Stomach smooth muscle (tissue), 2 donors: ENCODE data around the gene FBXO24.
"Not testable (repeated sequence)": the region's sequence is repeated elsewhere in the genome, so short reads cannot be mapped to it uniquely, and the experiment has no call there.

ENCODE experiments used
- H3K27ac ChIP-seq: one replicate; pipeline ENCODE4 v1.7.0; 2013; ENCODE audit warnings: mild to moderate bottlenecking, low read length, inconsistent platforms
- H3K27me3 ChIP-seq, 2 donors: one replicate each; pipeline ENCODE4 v1.7.0; 2013; ENCODE audit warnings: low read length in 2 of 2; ENCODE audit not compliant: insufficient read depth in 2 of 2, control insufficient read depth in 1 of 2
- H3K36me3 ChIP-seq, 2 donors: one replicate each; pipeline ENCODE4 v1.7.0; 2013; ENCODE audit warnings: low read length in 2 of 2; ENCODE audit not compliant: control insufficient read depth in 2 of 2, insufficient read depth in 2 of 2
- H3K4me1 ChIP-seq: one replicate; pipeline ENCODE4 v1.7.0; 2013; ENCODE audit warnings: low read length; ENCODE audit not compliant: control insufficient read depth, insufficient read depth
- H3K4me3 ChIP-seq, 2 donors: one replicate each; pipeline ENCODE4 v1.7.0; 2013; ENCODE audit warnings: low read length in 2 of 2
- H3K9ac ChIP-seq, 2 donors: one replicate each; pipeline ENCODE4 v1.7.0; 2013; ENCODE audit warnings: low read length in 2 of 2, mild to moderate bottlenecking in 1 of 2
- H3K9me3 ChIP-seq, 2 donors: one replicate each; pipeline ENCODE4 v1.7.0; 2013; ENCODE audit warnings: low read length in 2 of 2; ENCODE audit not compliant: control insufficient read depth in 2 of 2
- donor health status: healthy.
- donor health status: Pancreatic carcinoma.

FBXO24 gene

GRCh38 chr7:100586266-100587025 is at the start of gene FBXO24:
FBXO24 (plus strand) TSS chr7:100586328; CDS start chr7:100586626, 298 bp downstream.
- peaks cover 35% of the 10 kb centered on the region for H3K4me1 ChIP-seq
- peaks cover 0 to 6% of the 10 kb centered on the region in 2 donors for H3K27me3 ChIP-seq
- peak within 1 kb of the TSS; percentile 82 for H3K27ac ChIP-seq
- peak within 1 kb of the TSS; percentile 82 to 85 for H3K9ac ChIP-seq
- H3K4me3 ChIP-seq = peak within 1 kb of the TSS; percentile 90 to 94
- H3K36me3 ChIP-seq = peaks cover 3 to 11% of the 10 kb centered on the region in 2 donors
- no peaks in the 10 kb centered on the region for H3K9me3 ChIP-seq

DNA sequence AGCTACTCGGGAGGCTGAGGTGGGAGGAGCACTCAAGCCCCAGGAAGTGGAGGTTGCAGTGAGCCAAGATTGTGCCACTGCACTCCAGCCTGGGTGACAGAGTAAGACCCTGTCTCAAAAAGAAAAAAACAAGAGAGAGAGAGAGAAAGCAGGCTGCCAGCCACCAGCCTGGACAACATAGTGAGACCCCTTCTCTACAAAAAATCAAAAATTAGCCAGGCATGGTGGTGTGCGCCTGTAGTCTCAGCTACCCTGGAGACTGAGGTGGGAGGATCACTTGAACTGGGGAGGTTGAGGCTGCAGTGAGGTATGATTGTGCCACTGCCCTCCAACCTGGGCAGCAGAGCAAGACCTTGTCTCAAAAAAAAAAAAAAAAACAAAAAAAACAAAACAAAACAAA is 49.4 kb upstream of the FBXO24 start:
- not testable (repeated sequence) for H3K4me3 ChIP-seq, H3K9me3 ChIP-seq, H3K27me3 ChIP-seq, H3K27ac ChIP-seq, H3K36me3 ChIP-seq, H3K9ac ChIP-seq
- H3K4me1 ChIP-seq = peaks cover 13% of the 10 kb centered on the region

GRCh38 chr7:100538348-100538653 is 47.8 kb upstream of the FBXO24 start:
- H3K36me3 ChIP-seq = no peaks in the 10 kb centered on the region
- peaks cover 13% of the 10 kb centered on the region for H3K4me1 ChIP-seq
- peak overlapping the region; percentile 57 to 75 for H3K4me3 ChIP-seq
- H3K27me3 ChIP-seq = no peaks in the 10 kb centered on the region
- peak overlapping the region; percentile 58 to 59 for H3K9ac ChIP-seq
- peak overlapping the region; percentile 77 for H3K27ac ChIP-seq
- H3K9me3 ChIP-seq = no peaks in the 10 kb centered on the region

GRCh38 chr7:100538654-100539435 is 47.3 kb upstream of the FBXO24 start, which contains the start of gene AGFG2:
AGFG2 (plus strand) TSS chr7:100539203; CDS start chr7:100539347, 144 bp downstream.
- H3K27me3 ChIP-seq = no peaks in the 10 kb centered on the region
- H3K9ac ChIP-seq = peak within 1 kb of the TSS; percentile 58 to 72
- H3K4me3 ChIP-seq = peak within 1 kb of the TSS; percentile 74 to 81
- H3K27ac ChIP-seq = peak within 1 kb of the TSS; percentile 77
- no peaks in the 10 kb centered on the region for H3K36me3 ChIP-seq
- H3K9me3 ChIP-seq = no peaks in the 10 kb centered on the region
- H3K4me1 ChIP-seq = peaks cover 13% of the 10 kb centered on the region

- Histone ChIP-seq H3K4me1 (peaks cover 13% of the 10 kb centered on the region), H3K27ac (peak overlapping the region; percentile 49), H3K4me3 (peak overlapping the region; percentile 74 to 81), H3K9ac (peak overlapping the region; percentile 51 to 72), H3K27me3 (no peaks in the 10 kb centered on the region), H3K9me3 (no peaks in the 10 kb centered on the region), H3K36me3 (no peaks in the 10 kb centered on the region)
Observed at GRCh38 chr7:100539436-100540006, 46.6 kb upstream of the FBXO24 start.

- Histone ChIP-seq H3K36me3 (no peaks in the 10 kb centered on the region), H3K4me1 (peaks cover 13% of the 10 kb centered on the region), H3K4me3 (peak overlapping the region; percentile 74 to 81), H3K9ac (peak overlapping the region; percentile 55 to 72), H3K9me3 (no peaks in the 10 kb centered on the region), H3K27ac (no peak overlapping the region), H3K27me3 (no peaks in the 10 kb centered on the region)
Observed at GRCh38 chr7:100540073-100540723, 45.9 kb upstream of the FBXO24 start.

DNA sequence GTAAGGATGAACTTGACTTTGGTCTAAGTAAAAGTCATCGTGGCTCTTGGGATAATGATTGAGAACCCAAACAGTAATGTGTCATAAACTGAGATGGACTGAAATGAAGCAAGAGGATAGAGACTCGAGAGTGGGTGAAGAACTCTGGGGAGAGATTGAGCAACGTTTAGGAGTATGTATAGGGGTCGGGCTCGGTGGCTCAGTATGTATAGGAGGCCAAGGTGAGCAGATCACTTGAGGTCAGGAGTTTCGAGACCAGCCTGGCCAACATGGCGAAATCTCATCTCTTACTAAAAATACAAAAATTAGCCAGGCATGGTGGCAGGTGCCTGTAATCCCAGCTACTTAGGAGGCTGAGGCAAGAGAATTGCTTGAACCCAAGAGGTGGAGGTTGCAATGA is 44.8 kb upstream of the FBXO24 start:
- Histone ChIP-seq H3K4me1 (peaks cover 24% of the 10 kb centered on the region), H3K4me3 (peak overlapping the region in 1 of 2 donors; percentile 38)
- H3K9me3 ChIP-seq, H3K9ac ChIP-seq, H3K36me3 ChIP-seq, H3K27me3 ChIP-seq, H3K27ac ChIP-seq: not testable (repeated sequence)

DNA sequence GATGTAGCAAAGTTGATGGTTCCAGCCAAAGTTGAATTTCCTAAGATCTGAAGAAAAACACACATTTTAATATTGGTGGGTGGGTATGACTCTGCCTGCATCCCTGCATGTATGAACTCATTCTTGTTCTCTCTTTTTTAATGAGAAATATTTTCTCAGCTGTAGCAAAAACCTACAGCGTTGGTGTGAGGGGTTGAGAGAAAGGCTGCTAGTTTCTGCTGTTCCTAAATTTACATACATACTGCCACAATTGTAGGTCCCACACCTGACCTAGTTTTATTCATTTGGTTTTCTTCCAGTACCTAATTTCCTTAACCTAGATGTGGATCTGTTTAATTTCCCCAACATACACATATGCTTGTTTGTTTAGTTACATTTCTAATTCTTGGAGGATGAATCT is 42.5 kb upstream of the FBXO24 start:
- Histone ChIP-seq H3K27me3 (no peaks in the 10 kb centered on the region), H3K4me3 (no peak overlapping the region), H3K27ac (peak overlapping the region; percentile 98), H3K36me3 (no peaks in the 10 kb centered on the region), H3K9me3 (no peaks in the 10 kb centered on the region), H3K4me1 (peaks cover 40% of the 10 kb centered on the region), H3K9ac (no peak overlapping the region)

DNA sequence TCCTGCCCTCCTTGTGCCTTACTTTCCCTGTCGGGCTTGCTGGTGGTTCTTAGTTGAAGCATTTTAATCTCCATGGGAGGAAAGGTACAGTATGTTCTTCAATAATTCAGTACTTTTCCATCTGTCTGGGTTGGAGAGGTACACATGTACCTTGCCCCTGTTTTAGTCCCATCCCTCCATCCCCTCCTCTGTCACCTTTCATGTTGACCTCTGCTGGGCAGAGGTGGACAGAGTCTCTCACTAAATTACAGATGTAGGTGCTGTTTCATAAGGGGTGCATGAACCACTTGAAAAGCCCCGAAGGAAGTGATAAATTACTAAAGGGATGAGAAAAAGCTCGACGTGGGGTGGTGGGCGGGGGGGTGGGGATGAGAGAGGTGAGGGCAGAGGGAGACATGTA is 41.7 kb upstream of the FBXO24 start:
- Histone ChIP-seq H3K4me1 (peaks cover 40% of the 10 kb centered on the region), H3K27ac (peak overlapping the region; percentile 98), H3K36me3 (peaks cover 3 to 4% of the 10 kb centered on the region in 2 donors), H3K27me3 (no peaks in the 10 kb centered on the region), H3K9me3 (no peaks in the 10 kb centered on the region), H3K9ac (no peak overlapping the region), H3K4me3 (no peak overlapping the region)

- Histone ChIP-seq H3K27ac (peak overlapping the region; percentile 98), H3K4me3 (peak overlapping the region in 1 of 2 donors; percentile 41), H3K9ac (peak overlapping the region in 1 of 2 donors; percentile 64), H3K4me1 (peaks cover 38% of the 10 kb centered on the region), H3K36me3 (peaks cover 3 to 4% of the 10 kb centered on the region in 2 donors), H3K27me3 (no peaks in the 10 kb centered on the region), H3K9me3 (no peaks in the 10 kb centered on the region)
Observed at GRCh38 chr7:100544967-100545359, 41.2 kb upstream of the FBXO24 start.
